Bronchial epithelial cell (primary cell): ENCODE measurements around the gene DKK2. TPM values are rescaled to one million over a fixed set of nuclear protein-coding genes. Genes with fewer than 3 reads are reported as not detected.

Source experiments
- DNase-seq: peaks from one replicate; pipeline ENCODE4 v3.0.0-alpha.2; 2010; ENCODE audit warnings: low read depth
- FAIRE-seq: peaks from 2 replicates; lab custom pipeline; 2011; peaks lifted over from hg19 to GRCh38; lab: Jason Lieb, UNC
- H3K27me3 ChIP-seq: 2 replicates; pipeline ENCODE4 v1.5.1; 2011; ENCODE audit warnings: low read length; ENCODE audit not compliant: control insufficient read depth, insufficient read depth
- H3K36me3 ChIP-seq: 2 replicates; pipeline ENCODE4 v1.5.1; 2011; ENCODE audit warnings: low read length; ENCODE audit not compliant: control insufficient read depth, insufficient read depth
- H3K4me3 ChIP-seq: 2 replicates; pipeline ENCODE4 v1.5.1; 2011; ENCODE audit warnings: mild to moderate bottlenecking, low read depth, low read length, control low read depth
- CTCF ChIP-seq: IDR thresholded peaks from 2 replicates; pipeline ENCODE4 v1.5.1; 2011; ENCODE audit warnings: mild to moderate bottlenecking, moderate library complexity, low read length, control low read depth, inconsistent platforms; ENCODE audit not compliant: insufficient read depth, severe bottlenecking
- total RNA-seq: library from RNA; depleted of rRNA; stranded (reverse); fragments of >200 nt; gene quantifications from 2 replicates; pipeline ENCODE4 v1.2.1, GENCODE V29; 2014

Gene DKK2
- total RNA-seq, 1 donor from 2014 or later: not detected

GRCh38 chr4:107034091-107034995 is 1.8 kb downstream of the DKK2 start:
- Histone ChIP-seq H3K36me3 (no peaks in the 10 kb centered on the region), H3K27me3 (peaks cover 33% of the 10 kb centered on the region), H3K4me3 (no peak overlapping the region)
- FAIRE-seq (no peak), DNase-seq (no peak)
- TF ChIP-seq CTCF: peak; percentile 29

DNA sequence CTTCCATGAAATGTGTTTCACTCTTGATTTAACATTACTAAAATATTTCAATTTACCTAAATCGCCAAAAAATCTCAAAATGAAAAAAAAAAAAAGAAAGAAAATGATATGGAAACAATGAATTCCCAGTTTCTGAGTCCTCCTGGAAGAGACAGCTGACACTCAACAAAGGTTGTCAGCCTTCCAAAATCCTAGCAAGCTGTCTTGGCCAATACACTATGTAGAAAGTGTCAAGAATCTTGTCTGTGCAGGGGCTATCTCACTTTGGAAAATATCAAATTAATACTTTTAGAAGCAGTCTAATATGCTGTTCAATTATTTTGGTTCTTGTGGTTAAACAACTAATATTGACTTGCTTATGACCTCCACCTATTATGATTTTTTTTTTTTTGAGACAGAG is 8.7 kb downstream of the DKK2 start:
- FAIRE-seq: no peak
- Histone ChIP-seq H3K4me3 (no peak overlapping the region), H3K27me3 (peaks cover under 1% of the 10 kb centered on the region), H3K36me3 (no peaks in the 10 kb centered on the region)
- DNase-seq: no peak
- no peak for TF ChIP-seq CTCF

GRCh38 chr4:107018344-107018735 is 17.8 kb downstream of the DKK2 start:
- FAIRE-seq: no peak
- Histone ChIP-seq H3K27me3 (no peaks in the 10 kb centered on the region), H3K36me3 (no peaks in the 10 kb centered on the region), H3K4me3 (no peak overlapping the region)
- DNase-seq: no peak
- no peak for TF ChIP-seq CTCF

GRCh38 chr4:107017443-107018343 is 18.4 kb downstream of the DKK2 start:
- FAIRE-seq (peak; percentile 36), DNase-seq (no peak)
- H3K4me3 ChIP-seq: no peak overlapping the region
- TF ChIP-seq CTCF: no peak
- H3K27me3 ChIP-seq: no peaks in the 10 kb centered on the region
- H3K36me3 ChIP-seq: no peaks in the 10 kb centered on the region

GRCh38 chr4:107011312-107011711 is 24.8 kb downstream of the DKK2 start:
- Histone ChIP-seq H3K36me3 (no peaks in the 10 kb centered on the region), H3K4me3 (no peak overlapping the region), H3K27me3 (no peaks in the 10 kb centered on the region)
- DNase-seq: no peak
- FAIRE-seq: no peak
- TF ChIP-seq CTCF: no peak
